ENCODE measurements around the gene DOCK1.

Gene DOCK1

DNA sequence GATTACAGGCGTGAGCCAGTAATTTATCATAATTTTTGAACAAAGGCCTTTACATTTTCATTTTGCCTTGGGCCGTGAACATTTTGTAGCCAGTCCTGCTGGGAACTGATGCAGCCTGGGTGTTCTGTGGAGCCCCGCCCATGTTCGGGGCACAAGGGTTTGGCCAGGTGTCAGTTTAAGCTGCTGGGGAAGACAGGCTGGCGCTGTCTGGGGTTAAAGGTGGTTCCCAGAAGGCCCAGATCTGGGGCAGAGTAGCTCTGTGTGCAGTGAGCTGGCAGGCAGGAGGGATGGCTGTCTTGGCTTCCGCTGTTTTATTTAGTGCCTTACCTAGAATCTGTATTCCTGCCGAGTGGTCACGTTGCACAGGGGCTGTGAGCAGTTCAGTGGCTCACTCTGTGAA is 50.2 kb downstream of the DOCK1 start:
- DNase-seq (ENCODE audit: low spot score) = no peak

- DNase-seq (ENCODE audit: low spot score) = no peak
These were observed 50.9 kb downstream of the DOCK1 start for GRCh38 chr10:126955934-126956711.

DNA sequence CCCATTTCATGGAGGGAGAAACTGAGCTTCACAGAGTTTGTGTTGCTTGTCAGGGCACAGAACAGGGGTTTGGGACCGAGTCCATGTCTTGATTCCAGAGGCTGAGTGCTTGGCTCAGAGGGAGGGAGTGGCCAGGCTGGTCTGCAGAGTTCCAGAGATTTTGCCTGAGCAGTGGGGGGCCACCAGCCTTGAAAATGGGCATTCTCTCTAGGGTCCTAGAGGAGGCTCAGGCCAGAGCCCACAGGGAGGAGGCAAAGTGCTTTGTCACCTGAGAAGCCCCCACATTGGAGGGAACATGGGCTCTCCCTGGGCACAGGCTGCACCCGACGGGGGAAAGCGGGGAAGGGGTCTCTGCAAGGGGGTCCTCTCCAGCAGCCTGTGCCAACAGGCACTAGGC is 51.5 kb downstream of the DOCK1 start:
- no peak for DNase-seq (ENCODE audit: low spot score)

DNA sequence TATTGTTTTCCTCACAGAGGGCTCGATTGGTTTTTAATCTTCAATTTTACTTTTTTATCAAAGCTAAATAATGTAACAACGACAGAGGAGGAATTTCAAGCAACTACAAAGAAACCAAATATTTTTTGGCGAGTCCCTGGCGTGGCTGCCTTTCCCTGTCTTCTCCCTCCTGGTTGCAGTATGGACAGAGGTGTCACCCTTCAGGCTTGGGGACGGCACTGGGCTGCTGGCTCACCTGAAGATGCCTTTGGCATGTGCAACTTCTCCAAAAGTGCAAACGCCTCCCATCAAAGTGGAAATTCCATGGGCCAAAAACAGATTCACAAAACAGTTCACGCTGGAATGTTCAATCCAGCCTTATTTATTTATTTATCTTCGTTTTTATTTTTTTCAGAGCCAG is 51.9 kb downstream of the DOCK1 start:
- DNase-seq (ENCODE audit: low spot score) = no peak

DNA sequence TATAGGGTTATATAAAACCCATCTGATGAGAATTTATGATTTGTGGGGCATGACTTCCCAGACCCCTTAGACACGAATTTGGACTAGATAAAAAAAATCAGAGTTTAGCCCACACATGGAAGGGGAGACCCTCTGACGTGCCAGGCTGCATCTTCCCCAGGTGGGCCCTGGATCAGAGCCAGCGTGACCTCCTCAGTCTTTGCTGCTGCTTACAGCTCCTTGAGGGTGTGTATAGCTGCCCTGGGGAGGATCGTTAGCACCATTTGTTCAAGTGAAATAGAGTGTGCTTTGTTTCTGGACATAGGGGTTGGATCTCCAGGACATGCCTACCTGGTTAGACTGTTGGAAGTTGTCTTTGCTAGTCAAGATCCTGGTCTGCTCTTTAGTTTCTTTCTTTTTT is 54.2 kb downstream of the DOCK1 start:
- no peak for DNase-seq (ENCODE audit: low spot score)

DNA sequence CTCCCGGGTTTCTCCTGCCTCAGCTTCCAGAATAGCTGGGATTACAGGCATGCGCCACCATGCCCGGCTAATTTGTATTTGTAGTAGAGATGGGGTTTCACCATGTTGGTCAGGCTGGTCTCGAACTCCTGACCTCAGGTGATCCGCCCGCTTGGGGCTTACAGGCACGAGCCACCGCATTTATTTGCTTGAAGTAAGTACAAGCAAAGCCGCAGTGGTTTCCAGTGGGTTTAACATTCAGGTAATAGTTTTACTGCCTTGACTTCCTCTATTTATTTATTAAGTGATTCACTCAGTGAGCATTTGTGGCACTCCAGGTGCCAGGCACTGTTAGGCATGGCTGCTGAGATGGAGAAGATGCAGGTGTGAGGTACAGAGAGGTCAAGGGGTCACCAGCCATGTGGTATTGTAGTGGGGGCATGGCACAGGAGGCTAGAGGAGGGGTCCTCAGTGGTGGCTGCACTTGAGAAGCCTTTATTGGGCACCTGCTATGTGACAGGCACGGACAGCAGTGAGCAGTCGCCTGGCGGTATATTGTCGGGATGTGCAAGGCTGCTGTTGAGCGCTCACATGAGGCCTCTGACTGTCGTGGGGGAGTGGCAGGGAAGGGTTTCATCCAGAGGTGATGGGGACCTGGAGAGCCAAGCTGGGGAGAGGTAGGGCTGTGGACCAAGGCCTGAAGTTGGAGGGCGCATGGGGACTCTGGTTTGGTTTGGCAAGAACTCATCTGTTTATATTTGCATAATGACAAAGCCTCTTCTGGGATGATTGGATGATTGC is 54.9 kb downstream of the DOCK1 start:
- no peak for DNase-seq (ENCODE audit: low spot score)

GRCh38 chr10:126963354-126963753 is 58.1 kb downstream of the DOCK1 start:
- no peak for DNase-seq (ENCODE audit: low spot score)

GRCh38 chr10:126964190-126964589 is 59.0 kb downstream of the DOCK1 start:
- DNase-seq (ENCODE audit: low spot score) = no peak

- no peak for DNase-seq (ENCODE audit: low spot score)
These were observed 61.7 kb downstream of the DOCK1 start for GRCh38 chr10:126966938-126967337.

DNA sequence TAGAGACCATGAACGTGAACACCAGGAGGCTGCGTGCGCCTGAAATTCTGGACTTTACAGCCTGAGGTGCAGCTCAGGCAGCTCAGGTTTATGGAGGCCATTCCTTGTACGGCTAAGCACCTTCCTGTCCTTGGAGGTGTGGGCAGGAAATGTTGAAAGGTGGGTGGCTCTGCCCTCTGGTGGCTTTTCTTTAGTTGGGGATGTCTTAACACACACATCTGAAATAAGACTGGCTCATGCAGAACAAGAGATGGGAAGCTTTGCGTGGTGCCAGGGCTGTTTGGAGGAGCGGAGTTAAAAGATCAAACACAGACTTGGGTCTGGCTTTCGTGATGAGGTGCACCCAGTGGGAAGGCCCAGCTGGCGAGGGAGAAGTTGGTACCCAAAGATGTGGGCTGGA is 64.1 kb downstream of the DOCK1 start:
- DNase-seq (ENCODE audit: low spot score) = no peak

GRCh38 chr10:126972635-126973414 is 67.6 kb downstream of the DOCK1 start:
- no peak for DNase-seq (ENCODE audit: low spot score)

DNA sequence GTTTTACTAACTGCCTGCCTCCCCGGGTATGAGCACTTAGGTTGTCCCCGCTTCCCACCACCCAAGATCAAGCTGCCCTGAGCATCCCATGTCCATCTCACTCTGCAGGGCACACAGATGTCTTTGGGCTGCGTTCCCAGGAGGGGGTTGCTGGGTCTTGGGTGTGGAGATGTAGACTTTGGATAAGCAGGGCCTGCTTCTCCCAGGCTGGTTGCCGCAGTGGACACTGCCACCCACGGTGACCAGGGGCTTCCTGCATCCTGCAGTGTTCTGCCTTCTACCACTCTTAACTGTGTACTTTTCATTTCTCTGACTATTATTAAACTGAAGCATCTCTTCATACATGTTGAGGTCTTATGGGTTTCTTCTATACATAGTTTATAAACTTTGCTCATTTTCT is 70.0 kb downstream of the DOCK1 start:
- no peak for DNase-seq (ENCODE audit: low spot score)

DNA sequence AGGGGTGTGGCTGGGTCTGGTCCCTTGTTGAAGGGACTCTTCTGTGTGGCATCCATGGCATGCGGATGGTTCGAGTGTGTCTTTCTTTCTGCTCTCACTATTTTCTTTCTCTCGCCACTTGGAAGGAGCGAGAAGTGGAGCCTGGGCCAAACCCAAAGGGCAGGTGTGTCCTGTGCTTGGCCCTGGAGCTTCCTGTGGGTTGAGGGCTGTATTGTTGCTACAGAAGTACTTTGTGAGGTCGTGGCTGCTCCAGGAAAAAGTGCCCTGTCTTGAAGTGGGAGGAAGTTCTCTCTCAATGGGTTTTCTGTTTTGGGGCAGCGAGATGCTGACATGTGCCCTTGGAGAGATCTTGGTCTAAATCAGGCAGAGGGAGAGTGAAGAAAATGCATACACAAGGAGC is 72.0 kb downstream of the DOCK1 start:
- no peak for DNase-seq (ENCODE audit: low spot score)

DNA sequence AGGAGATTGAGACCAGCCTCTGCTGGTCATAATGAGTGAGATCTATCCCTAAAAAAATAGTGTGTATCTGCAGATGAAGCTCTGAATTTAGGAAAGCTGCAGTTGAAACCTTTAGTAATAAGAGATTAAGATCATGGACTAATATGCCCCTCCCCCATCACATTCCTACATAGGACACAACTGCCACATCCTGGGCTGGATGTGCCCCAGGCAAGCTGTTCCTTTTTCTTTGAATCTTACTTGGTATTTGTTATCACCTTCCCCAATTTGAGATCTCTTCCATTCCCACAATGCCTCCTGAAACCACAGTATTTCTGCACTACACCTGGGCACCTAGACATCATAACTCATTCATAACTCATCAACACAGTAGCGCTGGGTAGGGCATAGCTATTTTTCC is 74.1 kb downstream of the DOCK1 start:
- DNase-seq (ENCODE audit: low spot score) = no peak

DNA sequence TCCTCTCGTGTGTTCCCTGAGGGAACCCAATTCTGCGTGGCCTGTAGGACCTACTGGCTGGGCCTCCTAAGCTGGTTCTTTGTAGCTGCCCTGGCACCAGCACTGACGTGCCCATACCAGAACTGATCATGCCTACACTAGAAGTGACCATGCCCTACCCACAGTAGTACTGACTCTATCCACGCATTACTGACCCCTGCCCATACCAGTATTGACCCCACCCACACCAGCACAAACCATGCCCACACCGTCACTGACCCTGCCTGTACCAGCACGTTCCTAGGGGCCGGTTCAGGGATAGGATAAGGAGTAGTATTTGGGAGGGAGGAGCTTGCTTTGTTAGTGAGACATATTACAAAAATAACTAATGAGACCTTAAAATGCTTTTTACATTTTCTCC is 88.0 kb downstream of the DOCK1 start:
- DNase-seq (ENCODE audit: low spot score) = no peak

- no peak for DNase-seq (ENCODE audit: low spot score)
These were observed 92.8 kb downstream of the DOCK1 start for GRCh38 chr10:126997801-126998590.

DNA sequence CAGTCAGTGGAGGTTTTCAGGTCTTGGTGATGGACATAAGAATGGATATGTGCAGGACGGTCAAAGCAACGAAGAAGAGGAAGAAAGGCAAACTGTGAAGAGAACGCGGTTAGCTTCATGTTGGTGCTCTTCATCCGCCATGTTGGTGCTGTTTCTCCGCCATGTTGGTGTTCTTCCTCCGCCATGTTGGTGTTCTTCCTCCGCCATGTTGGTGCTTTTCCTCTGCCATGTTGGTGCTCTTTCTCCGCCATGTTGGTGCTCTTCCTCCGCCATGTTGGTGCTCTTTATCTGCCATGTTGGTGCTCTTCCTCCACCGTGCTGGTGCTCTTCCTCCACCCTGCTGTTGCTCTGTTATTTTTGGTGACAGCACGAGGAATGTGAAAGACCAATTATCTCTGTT is 95.4 kb downstream of the DOCK1 start:
- no peak for DNase-seq (ENCODE audit: low spot score)

- no peak for DNase-seq (ENCODE audit: low spot score)
These were observed 97.9 kb downstream of the DOCK1 start for GRCh38 chr10:127003032-127003685.

- no peak for DNase-seq (ENCODE audit: low spot score)
These were observed 101.2 kb downstream of the DOCK1 start for GRCh38 chr10:127006453-127006852.

DNA sequence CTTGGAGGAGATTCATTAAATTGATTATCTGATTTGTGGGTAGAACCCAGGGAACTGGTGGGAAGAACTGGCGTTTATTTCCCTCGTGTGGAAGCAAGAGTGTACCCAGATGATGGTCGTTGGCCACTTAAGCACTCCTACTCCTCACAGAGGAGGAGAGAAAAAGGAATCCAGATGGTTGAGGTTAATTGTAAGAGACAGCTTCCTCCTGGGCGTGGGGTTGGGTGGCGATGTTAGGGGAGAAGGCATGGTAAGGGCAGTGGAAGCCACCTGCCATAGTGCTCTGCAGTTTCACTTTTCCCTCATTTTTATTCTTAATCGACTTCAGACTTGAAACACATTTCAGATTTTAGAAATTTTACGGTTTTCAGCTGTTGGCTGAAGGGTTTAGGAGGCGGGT is 104.1 kb downstream of the DOCK1 start:
- no peak for DNase-seq (ENCODE audit: low spot score)

DNA sequence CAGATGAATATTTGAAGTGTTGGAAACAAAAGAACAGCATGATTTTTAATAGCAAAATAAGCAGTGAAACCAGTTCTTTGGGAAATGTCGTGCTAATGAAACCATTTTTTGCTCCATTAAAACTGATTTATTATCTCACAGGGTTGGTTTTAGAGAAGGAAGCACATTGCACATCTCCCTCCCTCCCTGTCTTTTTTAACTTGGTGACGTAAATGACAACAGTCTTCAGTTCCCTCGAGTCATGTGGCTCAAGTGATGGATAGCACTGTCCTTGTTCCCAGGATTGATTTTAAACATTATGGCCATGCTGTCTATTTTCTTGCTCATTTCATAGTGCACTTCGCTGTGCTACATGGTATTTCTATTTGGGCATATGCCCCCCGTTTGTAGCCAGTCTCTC is 105.9 kb downstream of the DOCK1 start:
- DNase-seq (ENCODE audit: low spot score) = no peak
